NCI-H82 (cell line): ENCODE results near the gene NPS.
A peak's percentile ranks its signal among the peaks of the same experiment; 100 is the strongest.

Experiments
- DNase-seq: peaks from one replicate; lab custom pipeline; 2025; lab: John Stamatoyannopoulos, UW

Gene NPS, protein sequence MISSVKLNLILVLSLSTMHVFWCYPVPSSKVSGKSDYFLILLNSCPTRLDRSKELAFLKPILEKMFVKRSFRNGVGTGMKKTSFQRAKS

DNA sequence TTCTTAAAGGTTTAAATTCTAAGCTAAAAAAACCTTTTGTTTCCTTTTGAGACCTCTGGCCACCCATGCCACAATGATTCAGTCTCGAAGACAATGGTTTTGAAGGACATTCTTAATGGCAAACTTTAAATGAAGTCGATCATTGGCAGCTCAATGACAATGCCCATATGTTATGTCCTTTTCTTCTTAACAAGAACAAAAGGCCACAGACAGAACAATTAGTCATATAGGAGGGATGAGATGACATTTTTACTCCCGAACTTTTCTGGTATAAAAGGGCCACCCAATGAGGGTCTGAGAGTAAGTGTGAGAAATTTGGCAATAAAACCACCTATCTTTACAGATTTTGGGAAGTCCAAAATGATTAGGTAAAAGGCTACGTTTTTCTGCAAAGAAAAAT is at the start of gene NPS:
Gene NPS, plus strand, starts transcription at position 301 of the 400 bp plus-strand sequence. Its CDS starts 60 bp downstream, at position 361.
- peak; percentile 42 for DNase-seq

- DNase-seq = no peak
These were observed 49.0 kb upstream of the NPS start for GRCh38 chr10:127500127-127500526.

DNA sequence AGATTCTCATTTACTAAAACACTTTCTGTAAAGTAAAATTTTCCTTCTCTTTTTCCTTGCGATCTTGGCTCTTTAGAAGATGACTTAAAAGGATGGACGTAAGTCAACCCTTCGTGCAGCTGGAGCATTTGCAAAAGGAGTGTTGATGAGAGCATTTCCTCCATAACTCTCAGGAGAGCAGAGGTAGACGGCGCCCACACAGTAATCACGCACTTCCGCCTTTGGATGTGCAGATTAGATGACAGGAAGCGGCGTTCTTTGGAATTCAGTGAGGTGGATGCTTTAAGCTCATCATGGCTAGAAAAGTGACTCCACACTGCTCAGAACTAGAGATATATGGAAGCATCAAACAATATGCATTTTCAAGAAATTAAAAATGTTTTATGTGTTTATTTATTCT is 43.0 kb upstream of the NPS start:
- no peak for DNase-seq

DNA sequence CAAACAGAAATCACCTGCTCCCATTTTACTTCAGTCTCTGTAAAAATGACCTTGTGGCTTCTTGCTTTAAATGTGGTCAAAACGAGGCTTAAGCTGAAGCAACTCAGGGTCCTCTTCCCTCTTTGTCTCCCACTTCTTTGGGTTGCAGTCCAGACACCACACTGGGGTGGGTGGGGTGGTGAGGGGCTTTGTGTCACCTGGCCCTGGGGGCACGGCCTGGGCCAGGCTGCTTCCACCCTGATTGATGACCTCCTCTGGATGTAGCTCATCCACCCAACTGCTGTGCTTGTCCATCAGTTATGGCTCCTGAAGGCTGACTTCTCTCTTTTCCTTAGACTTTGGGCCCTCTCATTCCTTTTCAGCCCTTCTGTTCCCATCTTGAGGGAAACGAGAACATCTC is 26.8 kb upstream of the NPS start:
- DNase-seq = no peak

- peak; percentile 51 for DNase-seq
These were observed 25.6 kb upstream of the NPS start for GRCh38 chr10:127523476-127523875.

DNA sequence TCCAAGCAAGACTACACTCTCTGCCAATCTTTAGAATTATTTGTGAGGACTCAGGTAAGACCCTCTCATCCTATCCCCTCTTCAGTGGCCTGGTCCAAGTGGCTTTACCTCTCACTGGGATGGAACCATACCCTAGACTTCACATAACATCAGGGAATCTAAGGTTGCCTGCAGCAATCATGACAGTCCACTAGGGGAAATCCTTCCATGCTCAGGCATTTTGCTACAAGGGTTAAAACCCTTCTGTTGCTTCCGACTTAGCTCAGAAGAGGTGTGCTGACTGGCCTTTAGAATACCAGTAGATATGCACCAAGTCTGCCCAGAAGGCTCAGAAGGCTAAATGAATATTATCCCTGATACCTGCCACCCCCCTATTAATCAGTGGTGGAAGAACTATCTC is 24.9 kb upstream of the NPS start:
- DNase-seq = peak; percentile 93

GRCh38 chr10:127524908-127525665 is 24.0 kb upstream of the NPS start:
- peak; percentile 46 for DNase-seq

- peak; percentile 93 for DNase-seq
These were observed 23.4 kb upstream of the NPS start for GRCh38 chr10:127525686-127526085.

DNA sequence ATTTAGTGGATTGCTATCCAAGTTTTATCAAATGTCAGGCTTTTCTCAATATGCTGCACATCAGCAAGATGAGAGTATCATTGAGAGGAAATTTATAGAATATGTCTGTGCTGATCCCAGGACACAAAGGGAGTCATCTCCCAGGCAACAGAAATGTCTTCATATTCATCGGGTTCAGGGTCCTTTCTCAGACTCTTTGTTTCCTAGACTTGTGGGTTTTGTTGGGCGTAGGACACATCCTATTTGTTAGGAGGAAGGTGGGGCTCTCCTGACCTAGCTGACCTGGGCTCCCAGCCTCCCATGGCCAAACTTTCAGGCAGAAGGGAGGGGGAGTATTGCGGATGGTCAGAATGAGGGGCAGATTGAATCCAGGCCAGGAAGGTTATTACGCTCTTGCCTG is 22.9 kb upstream of the NPS start:
- DNase-seq = peak; percentile 96

DNA sequence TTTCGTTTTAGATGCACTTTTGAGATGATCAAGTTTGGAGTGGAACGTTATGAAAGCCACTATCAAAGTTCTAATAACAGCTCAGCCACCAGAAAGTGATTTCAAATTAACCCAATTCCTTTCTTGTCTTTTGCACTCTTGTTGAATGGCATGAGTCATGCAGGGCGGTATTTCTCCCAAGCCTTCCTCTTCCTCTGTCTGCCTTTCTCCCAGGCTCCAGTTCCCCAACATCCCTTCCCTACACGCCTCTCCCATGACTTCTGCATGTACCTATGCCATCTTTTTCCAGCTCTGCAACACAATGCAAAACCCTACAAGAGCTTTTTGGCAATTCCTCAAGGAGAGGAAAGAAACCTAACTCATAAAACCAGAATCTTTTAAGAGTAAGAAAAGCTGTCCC is 21.8 kb upstream of the NPS start:
- DNase-seq = no peak

GRCh38 chr10:127527891-127528290 is 21.2 kb upstream of the NPS start:
- DNase-seq = no peak

DNA sequence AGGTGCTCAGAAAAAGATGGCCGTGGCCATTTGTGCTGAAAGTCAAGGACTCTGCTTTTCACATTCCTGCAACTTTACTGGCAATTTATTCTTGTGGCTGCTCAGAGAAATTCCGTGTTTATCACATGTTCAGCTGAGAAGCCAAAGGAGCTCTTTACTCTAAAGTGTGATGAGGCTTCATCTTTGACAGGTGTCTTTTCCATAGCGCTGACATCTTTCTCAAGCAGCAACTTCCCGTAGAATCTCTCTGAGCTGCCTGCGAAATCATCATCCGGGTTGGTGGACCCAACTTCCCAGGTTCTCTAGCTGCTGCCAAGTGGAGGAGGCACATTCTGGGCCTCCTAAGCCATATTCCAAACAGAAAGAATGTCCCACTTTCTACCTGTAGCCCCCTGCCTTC is 16.9 kb upstream of the NPS start:
- no peak for DNase-seq

- DNase-seq = no peak
These were observed 16.4 kb upstream of the NPS start for GRCh38 chr10:127532659-127533058.

- no peak for DNase-seq
These were observed 15.0 kb upstream of the NPS start for GRCh38 chr10:127534074-127534473.

DNA sequence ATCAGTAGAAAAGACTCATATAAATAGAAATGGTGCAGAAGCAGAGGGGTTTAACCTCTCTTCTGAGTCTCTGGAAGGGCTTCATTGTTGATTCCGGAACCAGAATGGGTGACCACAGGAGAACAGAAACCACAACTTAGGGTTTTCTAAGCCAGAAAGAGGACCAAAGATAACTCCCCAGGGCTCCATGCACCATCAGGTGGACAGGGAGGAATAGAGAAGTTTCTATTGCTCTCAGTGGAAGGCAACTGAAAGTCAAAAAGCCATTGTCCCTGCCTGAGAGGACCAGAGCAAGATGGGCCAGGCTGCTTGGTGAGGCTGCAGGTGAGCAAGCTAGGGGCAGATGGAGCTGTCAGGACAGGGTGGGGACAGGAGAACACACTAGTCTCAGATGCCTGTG is 14.6 kb upstream of the NPS start:
- DNase-seq = no peak

DNA sequence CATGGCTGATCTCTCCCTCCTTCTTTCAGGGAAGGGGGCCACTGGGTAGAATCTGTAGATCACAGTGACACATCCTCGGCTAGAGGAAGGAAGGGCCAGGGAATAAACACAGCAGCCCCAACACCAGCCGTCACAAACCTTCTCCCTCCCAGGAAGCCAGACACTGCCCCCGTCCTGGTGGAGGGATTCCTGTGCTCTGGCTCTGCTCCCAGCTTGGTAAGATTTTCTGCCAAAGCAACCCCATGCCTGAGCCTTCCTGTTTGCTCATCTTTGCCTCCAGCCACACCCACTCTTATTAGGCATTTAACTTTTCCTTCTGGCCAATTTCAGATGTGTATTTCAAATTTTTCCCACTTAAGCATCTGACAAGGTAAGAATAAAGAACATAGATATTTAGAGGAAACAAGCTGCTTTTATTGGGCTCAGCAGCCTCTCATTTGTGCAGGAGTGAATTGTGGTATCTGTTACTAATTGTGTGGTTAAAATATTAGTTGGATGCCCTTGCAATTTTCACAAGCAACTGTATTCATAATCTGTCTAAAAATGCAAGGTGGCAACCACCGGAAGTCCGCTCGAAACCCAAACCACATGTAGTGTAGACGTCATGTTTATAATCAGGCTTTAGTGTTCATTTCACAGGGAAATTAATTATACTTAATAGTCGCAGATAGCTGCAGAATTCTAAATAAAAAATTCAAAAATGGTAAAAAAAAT is 13.2 kb upstream of the NPS start:
- DNase-seq = no peak

DNA sequence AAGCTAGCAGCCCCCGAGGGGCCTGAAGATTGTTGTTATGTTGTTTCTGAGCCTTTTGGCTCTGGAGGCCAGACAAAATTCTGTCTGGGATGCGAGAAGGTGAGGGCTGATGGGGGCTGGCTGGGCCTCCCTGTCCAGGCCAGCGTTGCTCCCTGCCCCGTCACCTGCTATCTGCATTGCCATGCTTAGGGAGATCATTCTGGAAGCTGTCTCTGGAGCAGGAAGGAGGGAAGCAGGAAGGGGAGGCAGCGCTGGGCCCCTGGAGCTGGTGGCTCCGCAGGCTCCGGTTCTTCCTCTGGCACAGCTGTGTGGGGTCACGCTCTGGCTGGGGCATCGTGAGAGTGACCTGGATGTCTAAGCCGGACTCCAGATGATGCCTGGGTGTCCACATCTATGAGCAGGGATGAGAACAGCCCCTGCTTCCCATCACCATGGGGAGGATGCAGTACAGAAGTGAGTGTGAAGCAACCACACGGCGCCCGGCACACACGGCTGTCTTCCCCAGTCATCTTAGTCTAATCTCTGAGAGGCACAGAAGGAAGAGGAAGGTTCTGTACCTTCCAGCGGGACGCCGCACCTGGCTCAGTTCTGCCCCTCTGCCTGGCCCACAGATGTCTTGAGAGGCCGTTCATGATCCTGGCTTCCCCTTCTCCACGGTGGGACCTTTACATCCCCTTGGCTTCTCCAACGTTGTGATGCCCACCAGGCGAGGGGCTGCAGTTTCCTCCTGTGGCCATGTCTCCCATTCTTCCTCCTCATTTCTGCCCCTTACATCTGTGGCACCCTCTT is 11.9 kb upstream of the NPS start:
- no peak for DNase-seq

- no peak for DNase-seq
These were observed 11.2 kb upstream of the NPS start for GRCh38 chr10:127537924-127538323.

- peak; percentile 87 for DNase-seq
These were observed 1.1 kb upstream of the NPS start for GRCh38 chr10:127548022-127548421.

DNA sequence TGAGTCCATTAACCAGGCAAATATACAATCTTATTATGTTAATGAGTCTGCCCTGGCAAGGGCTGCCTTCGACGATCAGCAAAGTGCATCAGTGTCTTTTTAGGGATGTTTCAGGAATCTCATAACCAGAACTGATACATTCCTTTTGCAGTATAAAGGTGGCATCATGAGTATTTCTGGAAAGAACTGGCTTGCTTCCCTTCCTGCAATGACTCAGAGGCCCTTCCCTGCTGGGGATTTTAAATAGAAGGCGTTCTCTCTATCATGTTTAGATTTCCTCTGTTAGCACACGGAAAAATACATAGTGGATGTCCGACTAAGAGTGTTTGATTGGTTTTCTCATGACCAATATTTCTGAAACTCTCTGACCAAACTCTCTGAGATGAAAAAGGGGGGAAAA is 1.8 kb downstream of the NPS start:
- DNase-seq = peak; percentile 59

DNA sequence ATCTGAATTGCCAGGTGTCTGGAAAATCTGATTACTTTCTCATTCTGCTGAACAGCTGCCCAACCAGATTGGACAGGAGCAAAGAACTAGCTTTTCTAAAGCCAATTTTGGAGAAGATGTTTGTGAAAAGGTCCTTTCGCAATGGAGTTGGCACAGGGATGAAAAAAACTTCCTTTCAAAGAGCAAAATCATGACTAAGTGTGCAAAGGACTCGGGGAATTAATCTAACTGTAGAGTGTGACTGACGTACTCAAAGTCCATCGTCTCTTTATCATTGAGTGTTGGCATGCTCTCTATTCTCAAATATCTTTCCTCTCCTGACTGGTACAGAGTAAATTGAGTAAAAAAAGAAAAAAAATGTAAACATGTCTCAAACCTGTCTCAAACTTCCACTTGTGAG is 3.3 kb downstream of the NPS start:
- peak; percentile 83 for DNase-seq

DNA sequence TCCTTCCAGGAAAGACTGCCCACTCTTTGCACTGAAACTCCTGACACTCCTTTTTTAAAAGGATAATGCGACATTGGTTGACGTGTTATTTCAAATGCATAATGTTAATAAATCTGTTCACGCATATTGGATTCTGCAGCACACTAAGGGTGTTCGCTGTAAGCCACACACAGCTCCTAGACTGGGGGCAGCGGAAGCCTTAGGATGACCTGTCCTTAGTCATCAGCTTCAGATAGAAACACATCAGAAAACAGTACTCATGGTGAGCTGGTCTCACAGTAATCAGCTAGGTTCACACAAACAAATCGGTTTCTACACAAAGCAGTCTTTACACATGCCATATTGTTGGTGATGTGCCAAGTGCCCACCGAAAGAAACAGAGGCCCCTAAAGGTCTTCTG is 4.3 kb downstream of the NPS start:
- DNase-seq = no peak

- peak; percentile 30 for DNase-seq
These were observed 7.8 kb downstream of the NPS start for GRCh38 chr10:127556916-127557315.
